PC-9 (cell line): Measurements from ENCODE around the gene PIAS2. TPM values are rescaled to one million over a fixed set of nuclear protein-coding genes. Genes with fewer than 3 reads are reported as not detected.

Experiments used
- BruUV-seq: library from RNA; stranded (reverse); fragments of 400-500 nt; replicated peaks from 2 replicates; lab custom pipeline; 2021; lab: Mats Ljungman, UMichigan
- CTCF ChIA-PET: fragments of 300-600 bp; sonication (Branson Sonifier 250); formaldehyde crosslinking; loops from one replicate; lab custom pipeline; 2022; ENCODE audit warnings: antibody characterized with exemption; lab: Charles Lee
- POLR2A ChIA-PET: fragments of 300-600 bp; sonication (Branson Sonifier 250); formaldehyde crosslinking; loops from one replicate; lab custom pipeline; 2022; ENCODE audit warnings: antibody characterized with exemption; ENCODE audit not compliant: unreplicated experiment; lab: Charles Lee
- DNase-seq, 2 experiments: peaks; one replicate each; pipeline versions ENCODE4 v3.0.0 to v3.0.0-alpha.2; 2015 to 2022; ENCODE audit warnings: mixed read lengths in 1 of 2
- H2AFZ ChIP-seq: fragments of 200-600 bp; sonication (generic); 2 replicates; pipeline ENCODE4 v1.8.1; 2017; ENCODE audit warnings: antibody characterized with exemption
- H3F3A ChIP-seq: fragments of 200-600 bp; sonication (generic); 2 replicates; pipeline ENCODE4 v1.8.1; 2017; ENCODE audit warnings: antibody characterized with exemption, mild to moderate bottlenecking, low read depth; ENCODE audit not compliant: insufficient read depth
- H3K27ac ChIP-seq: fragments of 200-600 bp; sonication (generic); 2 replicates; pipeline ENCODE4 v1.6.1; 2016; ENCODE audit warnings: mixed run types
- H3K27me3 ChIP-seq: fragments of 200-600 bp; sonication (generic); 2 replicates; pipeline ENCODE4 v1.6.1; 2016; ENCODE audit warnings: low read depth, mixed run types; ENCODE audit not compliant: insufficient read depth
- H3K36me3 ChIP-seq: fragments of 200-600 bp; sonication (generic); 2 replicates; pipeline ENCODE4 v1.6.1; 2016; ENCODE audit warnings: low read depth, mixed run types
- H3K4me1 ChIP-seq: fragments of 200-600 bp; sonication (generic); replicated peaks from 2 replicates; pipeline ENCODE4 v1.6.1; 2016; ENCODE audit warnings: mixed run types; ENCODE audit not compliant: insufficient read depth
- H3K4me2 ChIP-seq: fragments of 200-600 bp; sonication (generic); 2 replicates; pipeline ENCODE4 v1.6.1; 2017; ENCODE audit warnings: mixed run types
- H3K4me3 ChIP-seq: fragments of 200-600 bp; sonication (generic); 2 replicates; pipeline ENCODE4 v1.6.1; 2016; ENCODE audit warnings: mixed run types
- H3K79me2 ChIP-seq: fragments of 200-600 bp; sonication (generic); 2 replicates; pipeline ENCODE4 v1.6.1; 2017; ENCODE audit warnings: low read depth, mixed run types
- H3K9me2 ChIP-seq: fragments of 200-600 bp; sonication (generic); 2 replicates; pipeline ENCODE4 v1.8.1; 2017; ENCODE audit warnings: mild to moderate bottlenecking; ENCODE audit not compliant: insufficient read depth
- H3K9me3 ChIP-seq: fragments of 200-600 bp; sonication (generic); 2 replicates; pipeline ENCODE4 v1.8.1; 2016; ENCODE audit warnings: low read depth; ENCODE audit not compliant: insufficient read depth
- H4K20me1 ChIP-seq: fragments of 200-600 bp; sonication (generic); 2 replicates; pipeline ENCODE4 v1.8.1; 2017; ENCODE audit not compliant: insufficient read depth
- CTCF ChIP-seq: fragments of 200-600 bp; sonication (generic); conservative IDR thresholded peaks from 2 replicates; pipeline ENCODE4 v1.6.1; 2017; ENCODE audit warnings: mixed run types, antibody characterized with exemption, mild to moderate bottlenecking, moderate library complexity
- EZH2 ChIP-seq: fragments of 200-600 bp; sonication (generic); IDR thresholded peaks from 2 replicates; pipeline ENCODE4 v1.8.0; 2017; ENCODE audit warnings: antibody characterized with exemption, low read depth
- intact Hi-C: fragments of 100-400 bp; cut with micrococcal nuclease; formaldehyde crosslinking; loops from one replicate; pipeline ENCODE4 v1.10.0; 2022; ENCODE audit not compliant: unreplicated experiment
- total RNA-seq: library from RNA; stranded (reverse); gene quantifications from 2 replicates; pipeline ENCODE4 v1.2.3, GENCODE V29; 2021

Gene PIAS2
- total RNA-seq, 1 experiment from 2014 or later = 17.5 TPM

- Histone ChIP-seq H3K36me3 (no peaks in the 10 kb centered on the region), H3K9me3 (no peaks in the 10 kb centered on the region), H3F3A (no peaks in the 10 kb centered on the region), H3K79me2 (no peaks in the 10 kb centered on the region), H3K27ac (no peak overlapping the region), H3K9me2 (no peaks in the 10 kb centered on the region; the same call in 1 of the 2 replicates), H2AFZ (no peak overlapping the region), H3K4me2 (no peak overlapping the region), H4K20me1 (no peaks in the 10 kb centered on the region), H3K27me3 (no peaks in the 10 kb centered on the region), H3K4me3 (no peak overlapping the region), H3K4me1 (no peaks in the 10 kb centered on the region)
- BruUV-seq = TSS peak; percentile 36
- no peak for TF ChIP-seq CTCF
- peak in 1 of 2 experiments; percentile 68 for DNase-seq
- ChIA-PET CTCF (no interaction called here), POLR2A (interaction anchor here (0.7 kb wide), 1 partner anchor 30 kb away, joined by 5 read pairs; no protein-coding TSS in a partner anchor)
- intact Hi-C loops = no loop called here
These were observed 29.5 kb upstream of the PIAS2 start for GRCh38 chr18:46946656-46947282.

- TF ChIP-seq EZH2 (no peak), CTCF (no peak)
- POLR2A ChIA-PET = no interaction called here
These were observed 25.3 kb upstream of the PIAS2 start for GRCh38 chr18:46942646-46943045.

GRCh38 chr18:46939998-46940571 is 22.8 kb upstream of the PIAS2 start:
- H3K4me1 ChIP-seq = no peaks in the 10 kb centered on the region
- H3K9me3 ChIP-seq = no peaks in the 10 kb centered on the region
- H3K4me2 ChIP-seq = no peak overlapping the region
- CTCF ChIA-PET = no interaction called here
- POLR2A ChIA-PET = no interaction called here
- BruUV-seq = no TSS peak
- DNase-seq = no peak
- H3K79me2 ChIP-seq = no peaks in the 10 kb centered on the region
- H2AFZ ChIP-seq = no peak overlapping the region
- H4K20me1 ChIP-seq = no peaks in the 10 kb centered on the region
- no peaks in the 10 kb centered on the region for H3F3A ChIP-seq
- H3K9me2 ChIP-seq = no peaks in the 10 kb centered on the region; the same call in 1 of the 2 replicates
- intact Hi-C loops = no loop called here
- no peaks in the 10 kb centered on the region for H3K36me3 ChIP-seq
- no peaks in the 10 kb centered on the region for H3K27me3 ChIP-seq
- no peak for TF ChIP-seq EZH2
- H3K27ac ChIP-seq = no peak overlapping the region
- no peak overlapping the region for H3K4me3 ChIP-seq

More at GRCh38 chr18:46942646-46943045, 25.3 kb upstream of the PIAS2 start:
- no peaks in the 10 kb centered on the region for H3K36me3 ChIP-seq
- H3K27me3 ChIP-seq = no peaks in the 10 kb centered on the region
- no peak overlapping the region for H3K4me3 ChIP-seq
- no peak overlapping the region for H3K27ac ChIP-seq
- intact Hi-C loops = no loop called here
- H3K9me2 ChIP-seq = no peaks in the 10 kb centered on the region; the same call in 1 of the 2 replicates
- CTCF ChIA-PET = no interaction called here
- H3K79me2 ChIP-seq = no peaks in the 10 kb centered on the region
- no peaks in the 10 kb centered on the region for H3K4me1 ChIP-seq
- no peak overlapping the region for H2AFZ ChIP-seq
- no peak for DNase-seq
- H3F3A ChIP-seq = no peaks in the 10 kb centered on the region
- no peak overlapping the region for H3K4me2 ChIP-seq
- no peaks in the 10 kb centered on the region for H3K9me3 ChIP-seq
- no TSS peak for BruUV-seq
- no peaks in the 10 kb centered on the region for H4K20me1 ChIP-seq
